ENCODE measurements around the gene PAX8.

The PAX8 gene

GRCh38 chr2:113227290-113227689 is 51.4 kb downstream of the PAX8 start:
- TF ChIP-seq YY1 (IDR thresholded peaks at IDR 0.05; ENCODE audit: low read depth) = no peak

GRCh38 chr2:113226462-113226861 is 52.3 kb downstream of the PAX8 start:
- TF ChIP-seq MAX (IDR thresholded peaks at IDR 0.05) = no peak
- TF ChIP-seq YY1 (IDR thresholded peaks at IDR 0.05; ENCODE audit: low read depth) = no peak
- no peak for TF ChIP-seq CEBPB (IDR thresholded peaks at IDR 0.05)
- TF ChIP-seq ZBTB7A (IDR thresholded peaks at IDR 0.05; ENCODE audit: low read depth) = no peak

DNA sequence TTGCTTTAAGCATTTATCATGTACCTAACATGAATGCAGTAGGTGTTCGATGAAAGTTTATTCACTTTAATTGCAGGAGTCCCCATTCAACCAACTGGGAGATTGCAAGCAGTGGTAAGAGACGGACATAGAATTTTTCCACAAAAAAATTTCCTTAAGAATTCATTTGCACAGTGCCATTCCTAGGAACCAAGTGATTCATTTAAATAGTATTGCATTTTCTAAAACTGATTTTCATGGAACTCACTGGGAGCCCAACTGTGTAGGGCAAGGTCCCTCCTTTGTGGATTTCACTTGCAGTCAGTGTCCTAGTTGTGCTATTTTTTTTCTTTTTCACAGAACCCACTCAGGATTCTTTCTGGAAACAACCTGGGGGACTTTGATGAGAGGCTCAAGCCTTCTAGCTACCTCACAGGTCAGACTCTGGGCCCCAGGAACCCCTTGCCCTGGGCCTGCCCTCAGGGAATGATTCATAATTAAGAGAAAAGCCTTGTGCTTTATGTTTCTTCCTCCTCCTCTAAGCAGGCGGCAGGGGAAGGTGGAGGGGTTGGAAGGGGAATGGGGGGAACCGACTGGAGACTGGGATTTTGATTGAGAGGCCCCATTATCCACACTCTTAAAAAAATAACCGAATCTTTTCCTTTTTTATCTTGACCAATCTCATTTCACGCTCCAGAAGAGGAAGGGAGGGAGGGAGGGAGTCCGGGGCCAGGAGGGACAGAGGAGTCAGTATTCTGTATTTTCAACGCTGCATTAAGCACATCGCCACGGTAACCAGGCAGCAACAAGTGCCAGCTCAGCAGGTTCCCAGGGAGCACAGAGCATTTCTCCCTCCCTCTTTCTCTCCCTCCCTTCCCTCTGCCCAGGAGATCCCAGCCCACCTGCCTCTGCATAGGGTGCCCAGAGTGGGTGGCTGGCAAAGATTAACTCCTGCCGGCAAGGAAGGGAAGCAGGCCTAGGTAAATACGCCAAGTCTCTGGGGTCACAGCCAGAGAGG is 53.2 kb downstream of the PAX8 start:
- TF ChIP-seq CREB1 (IDR thresholded peaks at IDR 0.05; ENCODE audit: low read depth) = no peak
- no peak for TF ChIP-seq REST (IDR thresholded peaks at IDR 0.05; ENCODE audit: low read depth)
- no peak for TF ChIP-seq USF1 (IDR thresholded peaks at IDR 0.05)
- no peak for TF ChIP-seq YY1 (IDR thresholded peaks at IDR 0.05; ENCODE audit: low read depth)
- no peak for TF ChIP-seq CEBPB (IDR thresholded peaks at IDR 0.05)
- TF ChIP-seq MAX (IDR thresholded peaks at IDR 0.05) = peak; percentile 50; the same call in 1 of the 2 replicates
- peak; percentile 46 for TF ChIP-seq TEAD4 (IDR thresholded peaks at IDR 0.05)
- peak; percentile 68 for TF ChIP-seq NFIC (IDR thresholded peaks at IDR 0.05)
- TF ChIP-seq ZBTB7A (IDR thresholded peaks at IDR 0.05; ENCODE audit: low read depth) = peak; percentile 43; the same call in 1 of the 2 replicates
- peak; percentile 24; the same call in 1 of the 2 replicates for TF ChIP-seq FOXM1 (IDR thresholded peaks at IDR 0.05; ENCODE audit: borderline replicate concordance, low read depth)
- TF ChIP-seq TCF12 (IDR thresholded peaks at IDR 0.05; ENCODE audit: low read depth) = peak; percentile 86
- TF ChIP-seq RAD21 (IDR thresholded peaks at IDR 0.05; ENCODE audit: low read depth) = no peak; the same call in 1 of the 2 replicates
- TF ChIP-seq EP300 (IDR thresholded peaks at IDR 0.05; ENCODE audit: borderline replicate concordance) = peak; percentile 84
- TF ChIP-seq TAF1 (IDR thresholded peaks at IDR 0.05; ENCODE audit: low read depth) = no peak
- peak; percentile 82 for TF ChIP-seq EGR1 (IDR thresholded peaks at IDR 0.05)

GRCh38 chr2:113224647-113225236 is 54.0 kb downstream of the PAX8 start:
- TF ChIP-seq USF1 (IDR thresholded peaks at IDR 0.05) = no peak

- TF ChIP-seq CREB1 (IDR thresholded peaks at IDR 0.05; ENCODE audit: low read depth) (no peak), TAF1 (IDR thresholded peaks at IDR 0.05; ENCODE audit: low read depth) (no peak), USF1 (IDR thresholded peaks at IDR 0.05) (no peak), ZBTB7A (IDR thresholded peaks at IDR 0.05; ENCODE audit: low read depth) (no peak), REST (IDR thresholded peaks at IDR 0.05; ENCODE audit: low read depth) (no peak), NFIC (IDR thresholded peaks at IDR 0.05) (no peak), CEBPB (IDR thresholded peaks at IDR 0.05) (no peak), YY1 (IDR thresholded peaks at IDR 0.05; ENCODE audit: low read depth) (no peak), TEAD4 (IDR thresholded peaks at IDR 0.05) (no peak), TCF12 (IDR thresholded peaks at IDR 0.05; ENCODE audit: low read depth) (no peak), MAX (IDR thresholded peaks at IDR 0.05) (no peak), EGR1 (IDR thresholded peaks at IDR 0.05) (no peak), FOXM1 (IDR thresholded peaks at IDR 0.05; ENCODE audit: borderline replicate concordance, low read depth) (no peak), RAD21 (IDR thresholded peaks at IDR 0.05; ENCODE audit: low read depth) (no peak), EP300 (IDR thresholded peaks at IDR 0.05; ENCODE audit: borderline replicate concordance) (no peak)
Observed at GRCh38 chr2:113223813-113224212, 54.9 kb downstream of the PAX8 start.
